HCT116 (cell line): Measurements from ENCODE around the gene ABL1. TPM values are rescaled to one million over a fixed set of nuclear protein-coding genes. Genes with fewer than 3 reads are reported as not detected.

Experiments
- ATAC-seq: fragments of 200-7000 bp; cut with Tn5 transposase; 2 replicates; pipeline ENCODE4 v1.9.1; 2020; ENCODE audit warnings: mild to moderate bottlenecking, moderate library complexity
- BruUV-seq: library from RNA; stranded (reverse); fragments of 400-500 nt; replicated peaks from 2 replicates; lab custom pipeline; 2021; lab: Mats Ljungman, UMichigan
- CTCF ChIA-PET: fragments of 300-600 bp; sonication (Branson Sonifier 250); formaldehyde crosslinking; loops from one replicate; lab custom pipeline; 2021; ENCODE audit warnings: antibody characterized with exemption; lab: Charles Lee
- POLR2A ChIA-PET: fragments of 300-600, 350-600 bp; sonication (Branson Sonifier 250); formaldehyde crosslinking; loops from one replicate; lab custom pipeline; 2021; ENCODE audit warnings: antibody characterized with exemption; lab: Charles Lee
- RAD21 ChIA-PET, 2 experiments: fragments of 300-600 bp; sonication (Branson Sonifier 250); formaldehyde crosslinking; loops; one replicate each; lab custom pipeline; 2023; ENCODE audit warnings: low total read pairs in 2 of 2; ENCODE audit not compliant: uncharacterized antibody in 2 of 2, unreplicated experiment in 2 of 2, low non-redundant PET in 1 of 2; lab: Charles Lee
- DNase-seq: peaks from one replicate; pipeline ENCODE4 v3.0.0-alpha.2; 2010; ENCODE audit warnings: low read depth, low spot score
- H2AFZ ChIP-seq: fragments of 200-600 bp; shearing (Covaris generic), sonication (generic); 2 replicates; pipeline ENCODE4 v1.6.1; 2017; ENCODE audit warnings: low read depth, mixed run types, mixed read lengths, antibody characterized with exemption, low read length; ENCODE audit not compliant: poor library complexity, severe bottlenecking
- H3K27ac ChIP-seq: 2 replicates; pipeline ENCODE4 v1.5.1; 2012; ENCODE audit warnings: low read depth, low read length
- H3K27me3 ChIP-seq: fragments of 200-600 bp; sonication (generic); 2 replicates; pipeline ENCODE4 v1.6.1; 2016; ENCODE audit warnings: mixed run types, low read length, mixed read lengths; ENCODE audit not compliant: insufficient read depth
- H3K36me3 ChIP-seq, 2 experiments: fragments of 200-500 bp in 1 of 2; fragments of 200-600 bp in 1 of 2; sonication (Bioruptor generic) in 1 of 2; sonication (generic) in 1 of 2; 2 replicates each; pipeline versions ENCODE4 v1.5.1 to v1.6.1; 2014 to 2016; ENCODE audit warnings: low read length in 2 of 2, inconsistent platforms in 1 of 2, mixed read lengths in 1 of 2, mixed run types in 1 of 2; ENCODE audit not compliant: insufficient read depth in 2 of 2, control insufficient read depth in 1 of 2
- H3K4me1 ChIP-seq, 2 experiments: fragments of 200-600 bp in 1 of 2; sonication (generic) in 1 of 2; 2 replicates each; pipeline versions ENCODE4 v1.5.1 to v1.6.1; 2012 to 2017; ENCODE audit warnings: low read length in 2 of 2, inconsistent platforms in 1 of 2, mild to moderate bottlenecking in 1 of 2, mixed read lengths in 1 of 2, mixed run types in 1 of 2, moderate library complexity in 1 of 2; ENCODE audit not compliant: insufficient read depth in 2 of 2, control insufficient read depth in 1 of 2
- H3K4me2 ChIP-seq: fragments of 200-600 bp; sonication (generic); 2 replicates; pipeline ENCODE4 v1.6.1; 2017; ENCODE audit warnings: mixed run types, low read length, mixed read lengths
- H3K4me3 ChIP-seq, 2 experiments: fragments of 200-600 bp in 1 of 2; sonication (generic) in 1 of 2; replicated peaks in 1 of 2; 2 replicates each; pipeline ENCODE4 v1.5.1; 2011 to 2016; ENCODE audit warnings: low read length in 2 of 2, control low read depth in 1 of 2, low read depth in 1 of 2, mild to moderate bottlenecking in 1 of 2, mixed read lengths in 1 of 2, mixed run types in 1 of 2
- H3K79me2 ChIP-seq: fragments of 200-600 bp; sonication (generic); 2 replicates; pipeline ENCODE4 v1.6.1; 2017; ENCODE audit warnings: mild to moderate bottlenecking, mixed run types, low read length, moderate library complexity, mixed read lengths; ENCODE audit not compliant: insufficient read depth
- H3K9ac ChIP-seq: fragments of 200-600 bp; sonication (generic); 2 replicates; pipeline ENCODE4 v1.6.1; 2016; ENCODE audit warnings: low read length, mixed read lengths
- H3K9me2 ChIP-seq: fragments of 200-600 bp; sonication (generic), shearing (Covaris generic); 2 replicates; pipeline ENCODE4 v1.6.1; 2017; ENCODE audit warnings: mixed run types, mild to moderate bottlenecking, moderate library complexity; ENCODE audit not compliant: insufficient read depth
- H3K9me3 ChIP-seq, 2 experiments: fragments of 200-500 bp in 1 of 2; fragments of 200-600 bp in 1 of 2; sonication (Bioruptor generic) in 1 of 2; sonication (generic) in 1 of 2; 2 replicates each; pipeline ENCODE4 v1.6.1; 2014 to 2017; ENCODE audit warnings: low read length in 2 of 2, mixed read lengths in 2 of 2, inconsistent platforms in 1 of 2, low read depth in 1 of 2, mild to moderate bottlenecking in 1 of 2, mixed run types in 1 of 2, moderate library complexity in 1 of 2; ENCODE audit not compliant: control insufficient read depth in 1 of 2, insufficient read depth in 1 of 2
- H4K20me1 ChIP-seq: fragments of 200-600 bp; sonication (generic), shearing (Covaris generic); 2 replicates; pipeline ENCODE4 v1.6.1; 2017; ENCODE audit warnings: mixed run types, mild to moderate bottlenecking, moderate library complexity; ENCODE audit not compliant: insufficient read depth
- ATF3 ChIP-seq: IDR thresholded peaks from 2 replicates; pipeline ENCODE4 v1.6.1; 2012
- EGR1 ChIP-seq: IDR thresholded peaks from 2 replicates; pipeline ENCODE4 v1.6.1; 2012; ENCODE audit warnings: low read depth
- EZH2 ChIP-seq: fragments of 200-600 bp; sonication (generic); IDR thresholded peaks from 2 replicates; pipeline ENCODE4 v1.6.1; 2017; ENCODE audit warnings: antibody characterized with exemption, mixed run types
- EZH2phosphoT487 ChIP-seq: fragments of 200-600 bp; IDR thresholded peaks from 2 replicates; pipeline ENCODE4 v1.6.1; 2018; ENCODE audit warnings: antibody characterized with exemption, borderline replicate concordance
- SP1 ChIP-seq: IDR thresholded peaks from 2 replicates; pipeline ENCODE4 v1.6.1; 2012; ENCODE audit warnings: low read depth
- YY1 ChIP-seq: IDR thresholded peaks from 2 replicates; pipeline ENCODE4 v1.6.1; 2011; ENCODE audit warnings: low read length, low read depth, moderate library complexity, mild to moderate bottlenecking; ENCODE audit not compliant: insufficient replicate concordance; ENCODE audit errors: extremely low read depth
- ZBTB33 ChIP-seq: IDR thresholded peaks from 2 replicates; pipeline ENCODE4 v1.6.1; 2011; ENCODE audit warnings: mild to moderate bottlenecking, low read length, moderate library complexity; ENCODE audit not compliant: insufficient replicate concordance; ENCODE audit errors: extremely low read depth
- ZFX ChIP-seq: fragments of 450-650 bp; IDR thresholded peaks from 2 replicates; pipeline ENCODE4 v1.6.1; 2017
- intact Hi-C: fragments of 100-400 bp; cut with micrococcal nuclease; formaldehyde crosslinking; loops from 2 replicates; pipeline ENCODE4 v1.10.0; 2022
- total RNA-seq: library from RNA; stranded (reverse); gene quantifications from one replicate; pipeline ENCODE4 v1.2.1, GENCODE V29; 2021; ENCODE audit not compliant: unreplicated experiment
- TF ChIP-seq, protein P1 (sequence below): IDR thresholded peaks from 2 replicates; pipeline ENCODE4 v1.6.1; 2012
- TF ChIP-seq, protein P2 (sequence below): IDR thresholded peaks from 2 replicates; pipeline ENCODE4 v1.6.1; 2012; ENCODE audit warnings: low read depth

ABL1 gene
- total RNA-seq, 1 experiment from 2014 or later, result 54.7 TPM

DNA sequence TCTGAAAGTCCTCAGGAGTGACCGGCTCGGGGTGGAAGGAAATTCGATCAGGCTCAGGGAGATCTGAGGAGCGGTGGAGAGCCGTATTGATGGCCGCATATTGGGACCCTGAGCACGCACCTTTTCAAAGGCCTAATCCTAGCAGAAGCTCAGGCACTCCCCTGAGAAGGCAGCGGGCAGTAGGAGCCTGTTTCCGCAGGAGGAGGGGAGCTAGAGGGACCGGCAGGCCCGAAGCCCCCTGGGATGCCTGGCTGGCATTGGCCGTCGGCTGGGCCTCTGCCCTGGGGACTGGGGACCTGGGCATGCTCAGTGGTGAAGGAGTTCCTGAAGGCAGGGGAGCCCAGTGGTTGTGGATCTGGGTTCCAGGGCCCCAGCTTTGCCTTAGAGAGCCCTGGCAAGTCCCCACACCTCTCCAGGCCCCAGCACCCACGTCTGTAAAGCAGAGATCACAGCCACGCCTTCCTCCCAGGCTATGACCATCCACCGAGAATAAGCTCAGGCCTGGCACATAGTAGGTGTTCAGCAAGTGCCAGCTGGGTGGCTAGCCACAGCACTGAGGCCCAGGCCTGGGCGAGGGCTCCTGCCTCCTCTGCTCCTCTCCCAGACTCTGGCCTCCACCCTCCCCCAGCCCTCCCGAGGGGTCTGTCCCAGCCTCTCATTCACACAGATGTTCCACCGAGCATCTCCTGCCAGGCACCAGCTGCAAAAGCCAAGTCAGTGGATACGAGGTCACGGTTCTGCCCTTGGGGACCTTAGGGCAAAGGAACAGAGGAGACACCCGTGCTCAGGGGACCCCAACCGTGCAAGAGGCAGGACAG, 78.8 kb downstream of the ABL1 start:
- H3K79me2 ChIP-seq, result no peaks in the 10 kb centered on the region
- no peaks in the 10 kb centered on the region for H3K4me1 ChIP-seq
- H3K36me3 ChIP-seq, result no peaks in the 10 kb centered on the region
- no peaks in the 10 kb centered on the region for H3K27me3 ChIP-seq
- H3K9me2 ChIP-seq, result no peaks in the 10 kb centered on the region
- ATAC-seq (no peak), DNase-seq (no peak)
- H3K9ac ChIP-seq, result no peak overlapping the region
- no peaks in the 10 kb centered on the region for H4K20me1 ChIP-seq
- no peak overlapping the region for H3K27ac ChIP-seq
- TF ChIP-seq, protein P1, sequence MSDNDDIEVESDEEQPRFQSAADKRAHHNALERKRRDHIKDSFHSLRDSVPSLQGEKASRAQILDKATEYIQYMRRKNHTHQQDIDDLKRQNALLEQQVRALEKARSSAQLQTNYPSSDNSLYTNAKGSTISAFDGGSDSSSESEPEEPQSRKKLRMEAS, result no peak
- TF ChIP-seq EZH2 (no peak), SP1 (no peak)
- ChIA-PET POLR2A (no interaction called here), CTCF (no interaction called here), RAD21 (no interaction called here)
- no peak overlapping the region for H3K4me2 ChIP-seq
- BruUV-seq, result no TSS peak
- intact Hi-C loops, result no loop called here
- H2AFZ ChIP-seq, result no peak overlapping the region
- no peaks in the 10 kb centered on the region for H3K9me3 ChIP-seq
- H3K4me3 ChIP-seq, result no peak overlapping the region

GRCh38 chr9:130914417-130915095, 79.5 kb downstream of the ABL1 start:
- intact Hi-C loops, result no loop called here
- RAD21 ChIA-PET, result no interaction called here
- TF ChIP-seq YY1, result no peak
- no peak for TF ChIP-seq ZFX
- TF ChIP-seq, protein P2, sequence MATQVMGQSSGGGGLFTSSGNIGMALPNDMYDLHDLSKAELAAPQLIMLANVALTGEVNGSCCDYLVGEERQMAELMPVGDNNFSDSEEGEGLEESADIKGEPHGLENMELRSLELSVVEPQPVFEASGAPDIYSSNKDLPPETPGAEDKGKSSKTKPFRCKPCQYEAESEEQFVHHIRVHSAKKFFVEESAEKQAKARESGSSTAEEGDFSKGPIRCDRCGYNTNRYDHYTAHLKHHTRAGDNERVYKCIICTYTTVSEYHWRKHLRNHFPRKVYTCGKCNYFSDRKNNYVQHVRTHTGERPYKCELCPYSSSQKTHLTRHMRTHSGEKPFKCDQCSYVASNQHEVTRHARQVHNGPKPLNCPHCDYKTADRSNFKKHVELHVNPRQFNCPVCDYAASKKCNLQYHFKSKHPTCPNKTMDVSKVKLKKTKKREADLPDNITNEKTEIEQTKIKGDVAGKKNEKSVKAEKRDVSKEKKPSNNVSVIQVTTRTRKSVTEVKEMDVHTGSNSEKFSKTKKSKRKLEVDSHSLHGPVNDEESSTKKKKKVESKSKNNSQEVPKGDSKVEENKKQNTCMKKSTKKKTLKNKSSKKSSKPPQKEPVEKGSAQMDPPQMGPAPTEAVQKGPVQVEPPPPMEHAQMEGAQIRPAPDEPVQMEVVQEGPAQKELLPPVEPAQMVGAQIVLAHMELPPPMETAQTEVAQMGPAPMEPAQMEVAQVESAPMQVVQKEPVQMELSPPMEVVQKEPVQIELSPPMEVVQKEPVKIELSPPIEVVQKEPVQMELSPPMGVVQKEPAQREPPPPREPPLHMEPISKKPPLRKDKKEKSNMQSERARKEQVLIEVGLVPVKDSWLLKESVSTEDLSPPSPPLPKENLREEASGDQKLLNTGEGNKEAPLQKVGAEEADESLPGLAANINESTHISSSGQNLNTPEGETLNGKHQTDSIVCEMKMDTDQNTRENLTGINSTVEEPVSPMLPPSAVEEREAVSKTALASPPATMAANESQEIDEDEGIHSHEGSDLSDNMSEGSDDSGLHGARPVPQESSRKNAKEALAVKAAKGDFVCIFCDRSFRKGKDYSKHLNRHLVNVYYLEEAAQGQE, result no peak
- TF ChIP-seq ATF3, result no peak
- no peak for TF ChIP-seq EGR1
- TF ChIP-seq ZBTB33, result no peak
- TF ChIP-seq EZH2phosphoT487, result no peak

More at GRCh38 chr9:130914417-130915095, 79.5 kb downstream of the ABL1 start:
- Histone ChIP-seq H3K4me1 (no peaks in the 10 kb centered on the region), H4K20me1 (no peaks in the 10 kb centered on the region), H3K27me3 (no peaks in the 10 kb centered on the region), H3K9me2 (no peaks in the 10 kb centered on the region), H3K27ac (no peak overlapping the region), H3K4me3 (no peak overlapping the region), H3K79me2 (no peaks in the 10 kb centered on the region), H3K36me3 (no peaks in the 10 kb centered on the region), H3K4me2 (no peak overlapping the region), H2AFZ (no peak overlapping the region), H3K9me3 (no peaks in the 10 kb centered on the region), H3K9ac (no peak overlapping the region)
- POLR2A ChIA-PET, result no interaction called here
- no TSS peak for BruUV-seq
- DNase-seq (no peak), ATAC-seq (no peak)
- CTCF ChIA-PET, result no interaction called here
